Stimulated activated CD4-positive, alpha-beta T cell treated with anti-CD3 and anti-CD28 coated beads, Interleukin-2, amount 100 ng/mL, for 48 hours (primary cell): Measurements from ENCODE around the gene RSPRY1.

Experiments
- DNase-seq, 2 donors: peaks; one replicate each; pipeline ENCODE4 v3.0.0-alpha.2; 2020

Gene RSPRY1

DNA sequence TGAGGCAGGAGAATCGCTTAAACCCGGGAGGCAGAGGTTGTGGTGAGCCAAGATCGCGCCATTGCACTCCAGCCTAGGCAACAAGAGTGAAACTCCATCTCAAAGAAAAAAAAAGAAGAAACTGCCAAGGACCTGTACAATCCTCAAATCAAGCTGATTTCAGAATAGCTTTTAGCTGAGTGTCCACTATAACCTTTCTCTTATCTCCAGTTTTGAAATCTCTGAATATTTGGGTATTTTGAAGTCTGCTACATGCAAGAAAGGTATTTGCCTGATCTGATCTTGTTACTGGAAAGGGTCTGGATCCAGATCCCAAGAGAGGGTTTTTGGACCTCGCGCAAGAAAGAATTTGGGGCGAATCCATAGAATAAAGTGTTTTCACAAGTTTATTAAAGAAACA is 39.8 kb downstream of the RSPRY1 start:
- DNase-seq: no peak

DNA sequence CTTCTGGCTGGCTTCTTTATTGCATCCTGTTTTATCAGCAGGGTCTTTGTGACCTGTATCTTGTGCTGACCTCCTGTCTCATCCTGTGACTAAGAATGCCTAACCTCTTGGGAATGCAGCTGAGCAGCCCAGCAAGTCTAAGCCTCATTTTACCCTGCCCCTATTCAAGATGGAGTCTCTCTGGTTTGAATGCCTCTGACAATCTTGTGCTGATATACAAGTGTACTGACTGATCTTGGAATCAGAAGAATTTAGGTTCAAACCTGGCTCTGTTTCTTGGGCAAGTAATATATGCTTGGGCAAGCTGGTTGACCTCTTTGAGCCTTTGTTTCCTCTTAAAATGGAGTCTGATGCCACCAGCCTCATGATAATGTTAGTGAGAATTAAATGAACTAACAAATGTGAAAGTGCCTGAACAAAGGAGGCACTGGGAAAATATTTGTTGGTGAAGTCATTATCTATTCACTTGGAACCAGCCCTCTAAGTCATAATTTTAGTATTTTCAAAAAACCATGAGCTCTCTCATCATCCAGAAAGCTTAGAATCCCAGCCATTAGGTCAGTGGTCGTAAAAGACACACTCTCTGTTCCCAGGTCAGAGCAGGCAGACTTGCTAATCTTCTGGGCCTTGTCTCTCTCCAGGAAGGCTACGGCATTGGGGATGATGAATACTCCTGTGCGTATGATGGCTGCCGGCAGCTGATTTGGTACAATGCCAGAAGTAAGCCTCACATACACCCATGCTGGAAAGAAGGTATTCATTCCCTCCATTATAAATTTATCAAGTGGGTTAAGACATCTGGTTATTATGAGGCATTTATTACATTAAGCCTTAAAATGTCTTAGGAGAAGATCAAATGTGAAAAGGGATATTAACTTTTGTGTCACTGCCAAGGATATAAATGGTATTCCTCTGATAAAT is 40.8 kb downstream of the RSPRY1 start:
- DNase-seq: no peak

DNA sequence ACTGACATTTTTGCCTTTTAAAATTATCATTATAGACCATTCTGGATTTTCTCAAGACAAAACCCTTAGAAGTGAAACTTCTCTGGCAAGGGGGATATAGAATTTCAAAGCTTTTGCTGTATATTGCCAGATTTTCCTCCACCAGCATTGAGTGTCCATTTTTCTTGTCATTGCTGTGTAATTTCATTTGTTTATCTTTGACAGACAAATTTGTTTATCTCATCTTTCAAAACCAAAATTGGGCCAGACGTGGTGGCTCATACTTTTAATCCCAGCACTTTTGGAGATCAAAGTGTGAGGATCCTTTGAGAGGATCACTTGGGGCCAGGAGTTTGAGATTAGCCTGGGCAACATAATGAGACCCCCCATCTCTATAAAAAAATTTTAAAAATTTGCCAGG is 43.0 kb downstream of the RSPRY1 start:
- no peak for DNase-seq

DNA sequence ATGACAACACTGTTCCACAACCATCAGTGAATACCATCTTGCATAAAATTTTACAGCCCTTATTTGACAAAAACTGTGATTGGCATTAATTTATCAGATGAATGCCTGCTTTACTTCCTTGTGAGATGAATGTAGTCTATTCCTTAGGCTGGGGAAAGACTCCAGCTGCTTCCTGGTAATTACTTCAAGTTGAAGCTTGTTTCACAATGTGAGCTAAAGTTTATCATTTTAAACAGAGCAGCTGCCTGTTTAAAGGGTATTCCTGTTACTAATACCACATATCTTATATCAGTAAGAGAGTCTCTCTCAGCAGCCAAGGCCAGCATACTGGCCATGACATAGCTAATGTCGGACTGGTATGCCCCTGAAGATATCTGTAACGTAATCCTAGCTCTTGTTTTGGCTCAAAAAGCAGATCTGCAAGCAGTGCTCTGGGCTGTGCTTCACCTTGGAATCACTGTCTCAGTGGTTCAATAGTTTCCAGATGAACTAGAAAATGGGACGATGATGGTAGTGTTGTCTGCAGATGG is 45.8 kb downstream of the RSPRY1 start:
- no peak for DNase-seq

DNA sequence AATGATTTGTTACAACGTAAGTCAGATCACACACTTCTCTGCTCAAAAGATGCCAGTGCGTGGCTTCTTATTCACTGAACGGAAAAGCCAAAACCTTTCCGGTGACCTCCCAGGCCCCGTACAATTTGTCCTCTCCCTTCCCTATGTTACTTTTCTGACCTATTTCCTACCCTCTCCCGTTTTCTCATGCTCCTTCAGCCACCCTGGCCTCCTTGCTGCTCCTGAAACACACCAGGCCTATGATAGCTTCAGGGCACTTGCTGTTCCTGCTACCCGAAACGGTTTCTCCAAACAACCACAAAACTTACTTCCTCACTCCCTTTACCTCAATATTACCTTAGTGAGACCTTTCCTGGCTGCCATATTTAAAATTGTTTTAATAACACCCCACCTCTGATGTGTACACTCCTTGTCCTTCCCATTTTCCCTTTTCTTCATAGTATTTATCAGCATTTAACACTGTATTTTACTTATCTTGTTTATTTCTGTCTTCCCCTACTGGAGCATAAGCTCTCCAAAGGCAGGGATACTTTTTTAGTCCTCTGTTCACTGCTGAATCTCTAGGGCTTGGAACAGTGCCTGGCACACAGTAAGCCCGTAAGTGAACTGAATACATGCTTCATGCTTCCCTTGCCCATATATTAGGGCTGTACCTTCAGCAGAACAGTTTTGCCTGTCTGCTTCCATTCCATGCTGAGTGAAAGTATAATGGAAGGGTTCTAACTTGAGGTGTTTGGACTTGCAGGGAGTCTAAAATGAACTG is 48.0 kb downstream of the RSPRY1 start:
- DNase-seq: no peak

DNA sequence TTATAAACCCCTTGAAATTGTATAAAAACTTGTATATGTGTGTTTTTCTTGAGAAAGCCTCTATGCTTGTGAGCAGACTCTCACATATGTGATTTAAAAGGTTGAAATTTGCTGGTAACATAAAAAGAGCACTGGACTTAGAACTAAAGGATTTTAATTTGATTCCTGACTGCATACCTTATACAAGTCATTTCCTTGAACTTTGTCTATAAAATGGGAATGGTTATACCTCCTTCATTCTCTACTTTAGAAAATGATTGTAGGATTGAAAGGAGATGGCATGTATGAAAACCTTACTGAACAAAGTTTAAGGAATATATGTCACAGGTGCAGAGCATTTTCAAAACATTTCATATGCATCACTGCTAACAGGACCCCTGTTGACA is 48.6 kb downstream of the RSPRY1 start:
- DNase-seq: no peak

DNA sequence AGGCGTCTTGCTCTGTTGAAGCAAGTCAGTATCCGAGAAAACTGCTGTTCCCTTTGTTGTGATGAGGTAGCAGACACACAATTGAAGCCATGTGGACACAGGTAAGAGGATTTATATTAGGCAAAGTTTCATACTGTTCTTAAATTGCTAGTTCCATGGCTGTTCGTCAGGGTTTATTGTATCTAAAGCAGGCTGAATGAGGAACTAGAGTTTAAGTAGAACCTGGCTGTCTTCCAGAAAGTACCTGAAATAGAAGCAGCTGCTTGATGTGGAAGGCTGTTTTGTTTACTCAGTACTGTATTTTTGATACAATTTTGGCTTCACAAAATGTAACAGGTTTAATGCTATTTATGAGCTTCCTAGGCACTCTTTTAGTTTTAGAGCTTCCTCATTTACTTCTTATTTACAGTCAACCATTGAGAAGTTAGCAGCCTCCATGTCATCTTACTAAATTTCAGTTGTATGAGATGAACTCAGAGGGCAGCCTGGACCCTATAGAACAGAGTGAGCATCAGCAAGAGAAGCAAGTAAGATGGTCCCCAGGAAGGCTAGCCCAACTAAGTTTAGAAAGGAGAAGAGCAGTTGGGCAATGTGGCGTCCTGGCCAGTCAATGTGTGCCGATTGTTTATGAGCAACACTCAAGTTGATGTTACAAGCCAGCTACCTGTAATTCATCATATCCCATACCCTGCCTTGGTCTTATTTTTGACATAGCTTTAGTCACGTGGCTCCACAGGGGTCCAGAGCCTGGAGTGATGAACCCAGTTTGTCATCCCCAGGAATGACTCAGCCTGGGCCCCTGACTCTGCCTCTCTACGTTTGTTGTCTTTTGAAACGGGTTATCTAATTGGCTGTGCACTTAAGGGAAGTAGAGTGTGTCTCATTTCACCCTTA is 49.2 kb downstream of the RSPRY1 start:
- peak; percentile 10 to 13 for DNase-seq

DNA sequence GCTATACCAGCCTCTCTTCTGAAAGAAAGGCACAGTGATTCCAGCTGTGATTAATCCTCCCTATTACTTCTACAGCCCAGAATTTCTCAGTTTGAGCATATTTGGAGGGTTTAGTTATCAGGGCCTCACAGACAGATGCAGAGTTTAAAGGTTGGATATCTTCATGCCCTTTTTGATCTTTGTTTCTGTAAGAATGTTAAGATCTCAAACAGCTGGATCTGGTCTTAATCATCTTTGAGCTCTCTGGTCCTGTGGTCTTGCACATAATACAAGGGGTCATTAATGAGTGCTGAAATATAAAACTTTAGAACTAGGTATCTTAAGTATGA is 49.9 kb downstream of the RSPRY1 start:
- no peak for DNase-seq

DNA sequence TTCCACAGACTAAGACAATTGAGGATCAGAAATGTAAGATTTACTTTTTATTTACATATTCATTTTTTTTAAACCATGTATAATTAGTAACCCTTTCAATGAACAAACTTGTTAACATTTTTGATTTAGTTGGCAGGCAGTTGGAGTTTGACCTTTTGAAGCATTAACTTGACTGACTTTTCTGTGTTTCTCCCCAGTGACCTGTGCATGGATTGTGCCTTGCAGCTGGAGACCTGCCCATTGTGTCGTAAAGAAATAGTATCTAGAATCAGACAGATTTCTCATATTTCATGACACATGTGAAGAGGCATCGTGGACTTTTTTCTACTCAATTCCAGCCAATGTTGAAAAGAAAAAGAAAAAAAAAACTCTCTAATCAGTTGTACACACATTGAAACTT is 52.6 kb downstream of the RSPRY1 start:
- DNase-seq: no peak

DNA sequence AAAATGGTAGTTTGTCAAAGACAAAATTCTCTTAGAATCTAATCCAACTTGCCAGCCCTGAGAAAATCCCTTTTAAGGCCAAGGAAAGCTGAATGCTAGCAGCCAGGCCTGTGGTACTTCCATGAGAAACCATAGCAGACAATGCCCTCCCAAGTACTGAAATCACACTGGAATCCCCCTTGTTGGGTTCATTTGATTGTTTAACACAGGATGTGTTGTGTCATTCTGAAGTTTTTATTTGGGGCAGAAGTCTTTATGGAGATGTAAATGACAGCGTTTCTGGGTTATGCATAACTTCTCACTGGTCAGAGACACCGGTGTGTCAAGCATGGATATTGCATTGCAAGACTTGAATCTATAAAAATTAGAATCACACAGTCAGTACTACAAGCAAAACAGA is 53.0 kb downstream of the RSPRY1 start:
- DNase-seq: no peak

DNA sequence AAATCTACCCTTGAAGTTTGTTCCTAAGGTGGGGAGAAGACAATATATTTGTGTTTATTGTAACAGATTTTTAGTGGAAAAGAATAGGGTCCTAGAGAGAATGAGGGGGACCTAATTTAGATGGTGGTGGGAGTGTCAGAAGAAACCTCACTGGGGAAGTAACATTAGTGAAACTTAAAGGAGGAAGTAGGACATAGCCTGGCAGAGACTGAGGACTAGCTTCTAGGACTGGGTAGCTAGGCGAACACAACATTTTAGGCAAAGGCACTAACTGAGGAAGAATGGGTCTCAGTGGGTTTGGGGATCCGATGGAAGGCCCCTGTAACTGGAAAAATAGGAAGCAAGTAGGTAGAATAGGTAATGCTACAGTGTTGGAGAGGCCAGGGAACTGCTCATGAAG is 54.7 kb downstream of the RSPRY1 start:
- no peak for DNase-seq

DNA sequence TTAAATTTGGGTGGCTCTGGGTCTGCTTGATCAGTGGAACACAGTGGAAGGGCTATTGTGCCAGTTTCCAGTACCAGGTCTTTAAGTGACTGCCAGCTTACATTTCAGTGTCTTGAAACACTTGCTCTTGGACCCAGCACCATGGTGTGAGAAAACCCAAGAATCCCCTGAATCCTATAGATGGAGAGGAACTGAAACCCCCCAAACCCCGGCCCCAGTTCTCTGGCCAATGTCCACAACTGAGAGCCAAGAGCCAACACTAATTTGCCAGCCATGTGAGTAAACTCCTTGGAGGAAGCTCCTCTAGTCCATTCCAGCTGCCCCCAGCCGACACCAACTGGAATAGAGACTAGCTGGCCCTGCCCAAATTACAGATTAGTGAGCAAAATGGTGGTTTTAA is 56.5 kb downstream of the RSPRY1 start:
- DNase-seq: no peak

DNA sequence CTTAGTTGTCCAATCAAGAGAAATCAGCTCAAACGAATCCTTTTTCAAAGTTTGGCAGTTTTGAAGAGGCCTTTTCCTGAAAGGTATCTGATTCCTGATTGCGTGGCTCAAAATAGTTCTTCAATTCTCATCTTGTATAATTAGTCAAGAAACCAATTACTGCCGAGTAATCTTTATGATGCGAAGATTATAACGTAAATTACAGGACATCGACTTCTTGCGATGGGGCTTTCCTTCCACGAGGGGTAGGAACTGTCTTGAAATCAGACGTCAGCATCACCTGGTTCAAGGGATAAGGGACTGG is 58.3 kb downstream of the RSPRY1 start:
- DNase-seq: no peak

DNA sequence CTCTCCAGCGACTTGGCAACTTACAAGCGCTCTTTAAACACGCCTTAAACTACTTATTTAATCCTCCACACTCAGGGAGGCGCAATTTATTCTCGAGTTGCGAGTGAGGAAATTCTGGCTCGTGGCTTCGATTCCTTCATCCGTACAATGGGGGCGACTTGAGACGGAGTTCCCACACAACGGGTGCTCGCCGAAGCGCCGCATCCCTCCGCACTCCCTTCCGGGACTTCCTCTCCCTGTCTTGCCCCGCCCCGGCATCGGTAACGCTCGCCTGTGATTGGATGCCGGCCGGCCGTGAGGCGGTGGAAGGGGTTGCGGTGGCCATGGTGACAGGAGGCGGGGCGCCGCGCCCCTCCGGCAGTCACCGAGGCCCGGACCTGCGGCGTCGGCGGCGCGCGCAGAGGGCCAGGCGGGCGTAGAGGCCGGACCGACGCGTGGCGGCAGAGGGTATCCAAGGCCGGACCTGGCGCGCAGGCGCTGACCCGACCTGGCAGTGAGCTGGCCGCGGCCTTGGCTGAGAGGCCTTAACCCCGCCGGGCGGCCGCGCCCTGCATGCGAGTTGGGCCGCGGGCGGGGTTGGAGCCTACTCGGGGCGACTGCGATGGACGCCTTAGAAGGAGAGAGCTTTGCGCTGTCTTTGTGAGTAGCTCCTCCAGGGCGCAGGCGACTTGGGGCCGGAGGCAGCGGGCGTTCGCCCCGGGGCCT is 58.8 kb downstream of the RSPRY1 start, which contains the start of gene ARL2BP:
Gene ARL2BP, plus strand, starts transcription at position 493 of the 705 bp plus-strand sequence. Its CDS starts 109 bp downstream, at position 602.
- peak; percentile 93 to 95 for DNase-seq

DNA sequence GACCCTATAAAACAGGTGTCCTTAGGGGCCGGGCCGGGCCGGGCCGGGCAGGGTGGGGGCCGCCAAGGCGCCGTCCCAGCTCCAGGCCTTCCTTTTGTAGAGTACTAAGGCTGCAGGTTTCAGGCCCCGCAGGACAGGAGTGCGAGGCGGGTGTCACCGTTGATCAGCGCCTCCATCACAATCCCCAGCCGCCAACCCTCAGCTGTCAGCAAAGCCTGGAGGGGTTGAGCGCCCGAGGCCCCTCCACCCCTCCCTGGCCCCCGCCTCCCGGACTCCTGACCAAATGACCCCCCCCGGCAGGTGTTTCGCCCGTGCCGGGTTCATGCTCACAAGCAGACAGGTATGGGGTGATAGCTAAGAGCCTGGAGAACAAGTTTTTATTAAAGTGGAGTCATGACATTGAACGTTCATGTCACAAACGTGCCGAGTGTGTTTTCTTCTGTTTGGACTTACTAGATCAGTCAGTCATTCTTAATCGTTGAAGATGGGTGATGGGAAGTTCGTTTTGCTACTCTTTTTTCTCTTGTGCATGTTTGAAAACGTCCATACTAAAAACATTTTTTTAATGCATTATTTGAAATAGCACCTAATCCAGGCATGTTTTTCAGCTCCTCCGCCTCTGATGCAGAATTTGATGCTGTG is 59.5 kb downstream of the RSPRY1 start:
- DNase-seq: no peak

DNA sequence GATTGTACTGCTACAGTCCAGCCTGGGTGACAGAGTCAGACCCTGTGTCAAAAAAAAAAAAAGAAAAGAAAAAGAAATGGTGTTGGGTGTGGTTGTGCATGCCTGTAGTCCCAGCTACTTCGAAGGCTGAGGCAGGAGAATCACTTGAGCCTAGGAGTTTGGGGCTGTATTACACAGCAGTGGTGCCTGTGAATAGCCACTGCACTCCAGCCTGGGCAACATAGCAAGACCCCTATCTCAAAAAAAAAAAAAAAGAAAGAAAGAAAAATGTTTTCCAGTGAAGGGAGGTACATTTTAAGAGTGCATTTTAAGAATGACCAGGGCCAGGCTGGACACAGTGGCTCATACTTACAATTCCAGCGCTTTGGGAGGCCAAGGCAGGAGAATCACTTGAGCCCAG is 65.2 kb downstream of the RSPRY1 start:
- no peak for DNase-seq

DNA sequence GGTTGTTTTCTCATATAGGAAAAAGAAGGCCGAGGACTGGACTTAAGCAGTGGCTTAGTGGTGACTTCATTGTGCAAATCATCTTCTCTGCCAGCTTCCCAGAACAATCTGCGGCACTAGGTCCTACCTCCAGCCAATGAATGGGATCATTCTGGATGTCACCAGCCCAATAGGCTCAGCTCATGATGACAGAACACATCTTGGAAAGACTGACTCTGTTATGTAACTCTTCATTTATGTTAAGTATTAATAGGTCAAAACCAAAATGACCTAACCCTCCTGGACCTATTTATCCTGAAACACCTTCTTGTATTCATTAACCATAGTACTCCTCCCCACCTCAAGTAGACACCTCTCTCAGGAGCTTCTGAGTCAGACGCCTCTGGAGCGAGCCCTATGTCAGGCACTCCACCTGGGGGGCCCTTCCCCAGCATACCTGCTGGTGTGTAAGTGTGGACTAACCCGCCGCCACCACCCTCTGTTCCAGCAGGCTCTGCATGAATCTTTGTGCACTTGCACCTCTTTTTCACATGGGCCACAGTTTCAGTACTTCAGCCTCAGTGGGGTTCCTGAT is 66.1 kb downstream of the RSPRY1 start:
- no peak for DNase-seq

DNA sequence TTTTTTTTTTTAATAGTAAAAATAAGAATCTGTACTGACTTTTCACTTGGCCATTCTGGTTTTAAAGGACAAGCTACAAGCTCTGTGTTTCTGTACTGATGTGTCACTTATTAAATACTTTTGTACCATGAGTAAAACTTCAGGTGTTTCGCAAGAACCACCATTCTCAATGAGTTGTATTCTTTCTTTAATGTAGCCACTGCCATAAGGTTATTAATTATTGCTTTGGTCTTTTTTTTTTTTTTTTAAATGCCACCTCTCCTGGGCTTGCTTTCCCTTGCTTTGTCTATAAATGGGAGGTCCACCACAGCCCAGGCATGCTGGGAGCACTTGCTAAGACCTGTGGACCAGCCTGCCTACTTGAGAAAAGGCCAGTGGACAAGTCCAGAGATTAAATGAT is 67.3 kb downstream of the RSPRY1 start:
- no peak for DNase-seq

DNA sequence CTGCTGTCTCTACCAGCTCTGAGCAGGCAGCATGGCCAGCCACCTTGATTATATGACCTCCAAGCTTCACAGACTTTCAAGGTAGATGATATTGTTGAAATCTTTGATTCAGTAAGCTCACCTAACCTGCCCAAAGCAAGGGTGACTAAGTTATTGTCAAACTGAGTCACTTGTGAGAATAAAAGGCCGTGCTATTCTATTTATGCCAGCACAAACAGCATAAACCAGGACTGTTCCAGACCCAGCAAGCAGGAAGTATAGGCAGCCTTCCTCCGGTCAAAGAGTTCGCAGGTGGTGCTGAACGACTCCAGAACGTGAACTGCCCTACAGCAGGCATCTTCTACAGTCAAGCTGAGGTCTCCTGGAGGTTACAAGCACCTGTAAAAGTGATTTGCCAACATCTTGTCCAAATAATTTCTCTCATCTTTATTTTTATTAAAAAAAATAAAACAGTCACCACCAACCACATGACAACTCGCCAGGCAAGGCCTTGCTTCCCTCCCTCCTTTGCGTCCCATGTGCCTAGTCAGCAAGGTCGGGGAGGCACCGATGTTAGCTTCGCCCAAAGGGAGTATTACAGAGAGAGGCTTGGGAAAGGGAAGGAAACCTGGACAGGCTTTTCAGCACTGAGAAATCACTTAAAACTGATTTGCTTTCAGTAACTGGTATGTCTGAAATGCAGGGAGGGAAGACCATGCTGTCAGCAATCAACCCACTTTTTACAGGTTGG is 69.7 kb downstream of the RSPRY1 start:
- DNase-seq: no peak

DNA sequence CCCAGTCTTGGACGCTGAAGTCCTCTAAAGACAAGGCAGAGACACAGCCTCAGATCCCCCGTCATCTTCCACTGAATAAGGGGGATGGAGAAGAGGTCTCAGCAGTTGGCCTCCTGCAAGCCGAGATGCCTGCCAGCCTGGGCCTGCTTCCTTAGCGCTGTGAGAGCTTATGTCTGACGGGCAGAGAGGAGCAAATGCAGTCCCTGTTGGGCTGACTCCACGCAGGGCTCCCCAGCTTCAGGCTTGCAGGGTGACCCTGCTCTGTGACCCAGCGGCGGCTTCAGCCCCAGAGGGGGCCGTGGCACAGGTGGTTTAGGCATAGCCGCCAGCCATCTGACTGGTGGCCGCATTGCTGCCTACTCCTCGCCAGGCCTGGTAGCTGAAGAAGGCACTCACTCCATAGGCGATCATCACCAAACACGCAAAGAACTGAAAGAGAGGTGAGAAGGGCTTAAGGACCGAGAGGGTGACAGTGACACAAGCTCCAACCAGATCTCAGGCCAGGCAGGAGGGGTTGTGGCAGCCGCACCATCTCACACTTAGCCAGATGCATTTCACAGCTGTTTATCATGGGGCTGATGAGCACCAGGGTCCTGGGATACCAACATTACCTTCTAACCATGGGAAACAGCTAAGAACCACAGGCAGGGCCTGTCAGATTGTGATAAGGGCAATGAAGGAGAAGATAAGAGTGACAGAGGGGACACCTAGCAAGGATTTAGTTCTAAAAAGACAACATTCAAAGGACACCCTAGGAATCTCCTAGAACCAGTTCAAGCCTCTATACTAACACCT is 70.7 kb downstream of the RSPRY1 start:
- no peak for DNase-seq
